ENCODE data around the gene GPSM1. TPM values are rescaled to one million over a fixed set of nuclear protein-coding genes. Genes with fewer than 3 reads are reported as not detected.
A peak's percentile ranks its signal among the peaks of the same experiment; 100 is the strongest.

Gene GPSM1
- polyA plus RNA-seq, 1 donor from 2014 or later, result not detected

GRCh38 chr9:136364942-136365774, 37.8 kb downstream of the GPSM1 start:
- no peaks in the 10 kb centered on the region for H3K36me3 Mint-ChIP-seq
- H3K4me1 Mint-ChIP-seq, result peaks cover 0 to 3% (median 1%) of the 10 kb centered on the region in 3 donors
- no peaks in the 10 kb centered on the region for H3K27me3 Mint-ChIP-seq
- no peaks in the 10 kb centered on the region for H3K9me3 Mint-ChIP-seq
- no peak overlapping the region for H3K4me3 Mint-ChIP-seq
- H3K27ac Mint-ChIP-seq, result peak overlapping the region in 2 of 3 donors; percentile 19 to 35

DNA sequence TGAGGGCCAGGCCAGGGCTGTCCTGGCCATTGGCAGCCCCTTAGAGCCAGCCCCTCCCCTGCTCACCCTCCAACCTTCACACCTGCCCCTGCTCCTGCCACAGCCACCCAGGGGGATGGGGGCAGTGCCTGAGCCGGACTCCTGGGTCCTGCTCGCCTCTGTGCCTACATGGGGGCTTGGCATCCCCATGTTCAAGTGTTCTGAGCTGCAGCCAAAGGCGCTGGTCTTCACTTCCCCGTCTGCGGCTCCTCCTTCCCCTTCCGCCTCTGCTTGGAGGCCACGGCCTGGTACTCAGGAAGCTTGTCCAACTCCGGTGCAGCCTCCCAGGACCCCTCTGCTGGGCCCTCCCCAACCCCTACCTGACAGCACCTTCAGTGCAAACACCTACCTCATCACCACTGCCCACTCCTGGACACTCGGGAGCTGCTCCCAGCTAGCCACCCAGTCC, 38.5 kb downstream of the GPSM1 start:
- no peaks in the 10 kb centered on the region for H3K27me3 Mint-ChIP-seq
- no peaks in the 10 kb centered on the region for H3K9me3 Mint-ChIP-seq
- H3K36me3 Mint-ChIP-seq, result no peaks in the 10 kb centered on the region
- H3K4me3 Mint-ChIP-seq, result peak overlapping the region in 1 of 4 donors; percentile 26
- peak overlapping the region in 2 of 3 donors; percentile 19 to 35 for H3K27ac Mint-ChIP-seq
- peaks cover 0 to 3% (median 1%) of the 10 kb centered on the region in 3 donors for H3K4me1 Mint-ChIP-seq

GRCh38 chr9:136366826-136367225, 39.5 kb downstream of the GPSM1 start:
- no peak overlapping the region for H3K4me3 Mint-ChIP-seq
- H3K27ac Mint-ChIP-seq, result no peak overlapping the region
- H3K36me3 Mint-ChIP-seq, result no peaks in the 10 kb centered on the region
- H3K27me3 Mint-ChIP-seq, result no peaks in the 10 kb centered on the region
- peaks cover 0 to 3% (median 1%) of the 10 kb centered on the region in 3 donors for H3K4me1 Mint-ChIP-seq
- no peaks in the 10 kb centered on the region for H3K9me3 Mint-ChIP-seq

GRCh38 chr9:136367296-136368145, 40.2 kb downstream of the GPSM1 start:
- no peaks in the 10 kb centered on the region for H3K27me3 Mint-ChIP-seq
- peaks cover 0 to 3% (median 1%) of the 10 kb centered on the region in 3 donors for H3K4me1 Mint-ChIP-seq
- H3K27ac Mint-ChIP-seq, result no peak overlapping the region
- no peaks in the 10 kb centered on the region for H3K36me3 Mint-ChIP-seq
- no peak overlapping the region for H3K4me3 Mint-ChIP-seq
- no peaks in the 10 kb centered on the region for H3K9me3 Mint-ChIP-seq

DNA sequence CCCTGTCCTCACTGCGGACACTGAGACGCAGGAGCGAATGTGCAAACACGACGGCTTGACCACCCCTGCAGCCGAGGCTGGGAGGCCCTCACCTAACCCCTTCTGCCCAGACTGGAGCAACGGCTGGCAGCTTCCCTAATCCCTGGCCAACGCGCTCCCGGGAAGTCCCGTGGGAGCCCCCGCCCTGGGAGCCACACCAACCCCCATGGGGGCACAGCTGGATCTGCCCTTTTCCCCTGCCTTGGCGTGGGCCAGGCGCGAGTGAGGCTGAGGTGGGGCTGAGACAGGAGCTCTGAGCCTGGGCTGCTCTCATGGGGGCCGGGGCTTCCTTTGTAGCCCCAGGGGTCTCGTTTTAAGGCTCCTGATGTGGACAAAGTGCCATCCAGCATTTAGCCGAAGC, 40.9 kb downstream of the GPSM1 start:
- Mint-ChIP-seq H3K27ac (no peak overlapping the region), H3K36me3 (no peaks in the 10 kb centered on the region), H3K9me3 (no peaks in the 10 kb centered on the region), H3K4me1 (peaks cover 0 to 2% (median 1%) of the 10 kb centered on the region in 3 donors), H3K4me3 (no peak overlapping the region), H3K27me3 (no peaks in the 10 kb centered on the region)

GRCh38 chr9:136370037-136370436, 42.7 kb downstream of the GPSM1 start:
- Mint-ChIP-seq H3K27me3 (no peaks in the 10 kb centered on the region), H3K4me1 (peaks cover 0 to 1% (median 0%) of the 10 kb centered on the region in 3 donors), H3K4me3 (no peak overlapping the region), H3K36me3 (peaks cover 2% of the 10 kb centered on the region), H3K9me3 (no peaks in the 10 kb centered on the region), H3K27ac (no peak overlapping the region)

GRCh38 chr9:136370687-136371532, 43.6 kb downstream of the GPSM1 start:
- H3K36me3 Mint-ChIP-seq, result peaks cover 2% of the 10 kb centered on the region
- no peak overlapping the region for H3K27ac Mint-ChIP-seq
- peaks cover 0 to 1% (median 0%) of the 10 kb centered on the region in 3 donors for H3K4me1 Mint-ChIP-seq
- no peak overlapping the region for H3K4me3 Mint-ChIP-seq
- H3K27me3 Mint-ChIP-seq, result no peaks in the 10 kb centered on the region
- no peaks in the 10 kb centered on the region for H3K9me3 Mint-ChIP-seq

GRCh38 chr9:136371533-136371880, 44.2 kb downstream of the GPSM1 start:
- Mint-ChIP-seq H3K4me1 (no peaks in the 10 kb centered on the region), H3K4me3 (no peak overlapping the region), H3K27me3 (no peaks in the 10 kb centered on the region), H3K27ac (no peak overlapping the region), H3K36me3 (peaks cover 2% of the 10 kb centered on the region), H3K9me3 (no peaks in the 10 kb centered on the region)

DNA sequence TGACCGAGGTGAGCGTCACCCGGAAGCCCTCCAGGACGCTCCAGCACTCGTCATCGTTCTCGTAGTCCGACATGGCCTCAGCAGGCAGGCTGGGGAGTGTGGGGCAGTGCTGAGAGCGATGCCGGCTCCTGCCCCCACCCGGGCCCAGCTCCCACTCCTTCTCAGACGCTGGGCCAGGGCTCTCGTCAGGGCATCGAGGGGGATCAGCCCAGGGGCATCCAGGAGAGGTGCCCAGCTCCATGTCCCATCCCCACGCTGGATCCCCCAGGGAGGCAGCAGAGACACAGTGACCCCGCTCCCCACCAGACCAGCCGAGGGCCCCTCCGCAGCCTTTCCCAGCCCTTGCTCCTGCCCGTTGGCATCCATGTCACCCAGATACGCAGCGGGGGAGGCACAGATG, 44.7 kb downstream of the GPSM1 start:
- H3K4me1 Mint-ChIP-seq, result no peaks in the 10 kb centered on the region
- no peak overlapping the region for H3K4me3 Mint-ChIP-seq
- H3K27ac Mint-ChIP-seq, result no peak overlapping the region
- H3K36me3 Mint-ChIP-seq, result peaks cover 2% of the 10 kb centered on the region
- no peaks in the 10 kb centered on the region for H3K9me3 Mint-ChIP-seq
- H3K27me3 Mint-ChIP-seq, result no peaks in the 10 kb centered on the region

- Mint-ChIP-seq H3K27me3 (no peaks in the 10 kb centered on the region), H3K36me3 (peaks cover 2% of the 10 kb centered on the region), H3K4me3 (peak overlapping the region in 1 of 4 donors; percentile 5), H3K4me1 (no peaks in the 10 kb centered on the region), H3K9me3 (no peaks in the 10 kb centered on the region), H3K27ac (no peak overlapping the region)
Observed at GRCh38 chr9:136372561-136373299, 45.4 kb downstream of the GPSM1 start.

- Mint-ChIP-seq H3K9me3 (no peaks in the 10 kb centered on the region), H3K27me3 (no peaks in the 10 kb centered on the region), H3K27ac (no peak within 1 kb of the TSS), H3K4me3 (peak within 1 kb of the TSS in 1 of 4 donors; percentile 5), H3K36me3 (peaks cover 2% of the 10 kb centered on the region), H3K4me1 (no peaks in the 10 kb centered on the region)
Observed at GRCh38 chr9:136373300-136374182, 46.2 kb downstream of the GPSM1 start, which contains the start of gene CARD9. Gene CARD9 (minus strand): TSS chr9:136373669. CDS start chr9:136372078, 1,591 bp downstream.

DNA sequence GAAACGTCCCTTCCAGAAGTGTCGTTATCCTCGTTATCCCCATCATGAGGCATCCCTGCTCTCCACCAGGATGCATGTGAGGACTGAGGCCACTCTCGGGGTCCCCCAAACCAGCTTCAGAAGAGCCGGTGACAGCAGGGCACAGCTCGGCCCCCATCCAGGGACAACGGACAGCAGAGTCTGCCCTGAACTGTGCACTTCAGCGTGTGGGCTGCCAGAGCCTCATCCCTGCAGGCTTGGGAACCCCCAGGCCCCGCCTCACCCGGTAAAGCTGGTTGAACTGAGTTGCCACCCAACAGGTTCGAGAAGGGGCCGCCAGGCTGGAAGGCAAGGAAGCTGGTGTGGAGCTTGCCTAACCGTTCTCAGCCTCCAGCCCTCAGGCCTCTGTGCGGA, 46.8 kb downstream of the GPSM1 start:
- Mint-ChIP-seq H3K27me3 (no peaks in the 10 kb centered on the region), H3K36me3 (peaks cover 2% of the 10 kb centered on the region), H3K4me1 (no peaks in the 10 kb centered on the region), H3K4me3 (no peak overlapping the region), H3K9me3 (no peaks in the 10 kb centered on the region), H3K27ac (no peak overlapping the region)

DNA sequence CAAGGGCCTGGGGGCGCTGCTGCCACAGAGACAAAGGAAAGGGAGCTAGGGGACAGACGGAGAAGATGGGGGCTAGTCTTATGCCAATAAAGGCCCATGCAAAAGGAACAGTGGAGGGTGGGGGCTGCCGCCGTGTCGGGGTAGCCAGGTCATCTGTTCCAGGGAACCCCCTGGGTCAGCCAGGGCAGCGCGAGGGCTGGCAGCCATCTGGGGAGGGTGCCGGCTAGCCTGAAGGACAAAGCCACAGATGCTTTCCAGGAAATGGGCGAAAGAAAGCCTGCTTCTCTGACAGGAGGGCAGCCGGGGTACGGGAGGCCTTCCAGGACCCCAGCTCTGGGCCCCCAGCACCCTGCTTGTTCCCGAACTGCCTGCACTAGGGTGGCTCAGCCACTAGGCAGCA, 47.8 kb downstream of the GPSM1 start:
- Mint-ChIP-seq H3K27ac (no peak overlapping the region), H3K27me3 (no peaks in the 10 kb centered on the region), H3K4me3 (no peak overlapping the region), H3K4me1 (no peaks in the 10 kb centered on the region), H3K9me3 (no peaks in the 10 kb centered on the region), H3K36me3 (peaks cover 2% of the 10 kb centered on the region)

All from IgD-negative memory B cell (primary cell).